PFSK-1 (cell line): ENCODE results near the gene ANKMY1.

ENCODE experiments used
- FOXP2 ChIP-seq: optimal IDR thresholded peaks from 2 replicates; pipeline ENCODE3; 2011; ENCODE audit warnings: borderline replicate concordance, control low read depth, inconsistent platforms; ENCODE audit not compliant: insufficient read depth; ENCODE audit errors: extremely low read length, extremely low read depth
- POLR2AphosphoS5 ChIP-seq: IDR thresholded peaks from 2 replicates; pipeline ENCODE4 v1.6.1; 2012; ENCODE audit warnings: low read depth, mild to moderate bottlenecking, control low read depth, low read length, moderate library complexity
- SIN3A ChIP-seq: IDR thresholded peaks from 2 replicates; pipeline ENCODE4 v1.6.1; 2012; ENCODE audit warnings: mild to moderate bottlenecking, low read length, moderate library complexity, borderline replicate concordance; ENCODE audit not compliant: insufficient read depth
- TAF1 ChIP-seq: IDR thresholded peaks from 2 replicates; pipeline ENCODE4 v1.6.1; 2012; ENCODE audit warnings: low read length, control low read depth, borderline replicate concordance; ENCODE audit not compliant: insufficient read depth
- TF ChIP-seq, protein P1 (sequence below), 2 experiments: IDR thresholded peaks; 2 replicates each; pipeline versions ENCODE4 v1.6.1 to v1.8.0; 2011 to 2012; ENCODE audit warnings: low read depth in 2 of 2, low read length in 2 of 2, control low read depth in 1 of 2, inconsistent platforms in 1 of 2, mild to moderate bottlenecking in 1 of 2, moderate library complexity in 1 of 2; ENCODE audit not compliant: insufficient read depth in 1 of 2

The ANKMY1 gene

DNA sequence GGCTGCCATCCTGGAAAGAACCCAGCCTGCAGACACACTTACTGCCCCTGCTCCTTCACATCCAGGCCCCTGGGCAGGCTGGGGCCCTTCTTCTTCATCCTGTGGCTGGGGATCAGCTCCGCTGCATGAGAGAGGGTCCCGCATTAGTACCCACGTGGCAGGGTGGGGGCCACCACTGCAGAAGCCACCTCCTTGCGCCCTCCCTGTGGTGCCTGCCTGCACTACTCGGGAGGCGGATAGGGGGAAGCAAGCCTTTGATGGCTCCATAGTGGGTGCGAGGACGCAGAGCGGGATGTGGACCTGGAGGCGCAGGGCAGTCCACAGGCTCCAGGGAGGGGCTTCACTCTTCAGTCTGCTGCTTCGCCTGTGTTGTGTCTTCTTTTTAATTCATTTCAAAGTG is 75.6 kb downstream of the ANKMY1 start:
- TF ChIP-seq POLR2AphosphoS5 (no peak), FOXP2 (no peak), TAF1 (no peak), SIN3A (no peak)
- TF ChIP-seq, protein P1, sequence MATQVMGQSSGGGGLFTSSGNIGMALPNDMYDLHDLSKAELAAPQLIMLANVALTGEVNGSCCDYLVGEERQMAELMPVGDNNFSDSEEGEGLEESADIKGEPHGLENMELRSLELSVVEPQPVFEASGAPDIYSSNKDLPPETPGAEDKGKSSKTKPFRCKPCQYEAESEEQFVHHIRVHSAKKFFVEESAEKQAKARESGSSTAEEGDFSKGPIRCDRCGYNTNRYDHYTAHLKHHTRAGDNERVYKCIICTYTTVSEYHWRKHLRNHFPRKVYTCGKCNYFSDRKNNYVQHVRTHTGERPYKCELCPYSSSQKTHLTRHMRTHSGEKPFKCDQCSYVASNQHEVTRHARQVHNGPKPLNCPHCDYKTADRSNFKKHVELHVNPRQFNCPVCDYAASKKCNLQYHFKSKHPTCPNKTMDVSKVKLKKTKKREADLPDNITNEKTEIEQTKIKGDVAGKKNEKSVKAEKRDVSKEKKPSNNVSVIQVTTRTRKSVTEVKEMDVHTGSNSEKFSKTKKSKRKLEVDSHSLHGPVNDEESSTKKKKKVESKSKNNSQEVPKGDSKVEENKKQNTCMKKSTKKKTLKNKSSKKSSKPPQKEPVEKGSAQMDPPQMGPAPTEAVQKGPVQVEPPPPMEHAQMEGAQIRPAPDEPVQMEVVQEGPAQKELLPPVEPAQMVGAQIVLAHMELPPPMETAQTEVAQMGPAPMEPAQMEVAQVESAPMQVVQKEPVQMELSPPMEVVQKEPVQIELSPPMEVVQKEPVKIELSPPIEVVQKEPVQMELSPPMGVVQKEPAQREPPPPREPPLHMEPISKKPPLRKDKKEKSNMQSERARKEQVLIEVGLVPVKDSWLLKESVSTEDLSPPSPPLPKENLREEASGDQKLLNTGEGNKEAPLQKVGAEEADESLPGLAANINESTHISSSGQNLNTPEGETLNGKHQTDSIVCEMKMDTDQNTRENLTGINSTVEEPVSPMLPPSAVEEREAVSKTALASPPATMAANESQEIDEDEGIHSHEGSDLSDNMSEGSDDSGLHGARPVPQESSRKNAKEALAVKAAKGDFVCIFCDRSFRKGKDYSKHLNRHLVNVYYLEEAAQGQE (IDR thresholded peaks at IDR 0.05; ENCODE audit: insufficient read depth in 1 of 2, low read depth in 2 of 2, low read length in 2 of 2) = no peak

DNA sequence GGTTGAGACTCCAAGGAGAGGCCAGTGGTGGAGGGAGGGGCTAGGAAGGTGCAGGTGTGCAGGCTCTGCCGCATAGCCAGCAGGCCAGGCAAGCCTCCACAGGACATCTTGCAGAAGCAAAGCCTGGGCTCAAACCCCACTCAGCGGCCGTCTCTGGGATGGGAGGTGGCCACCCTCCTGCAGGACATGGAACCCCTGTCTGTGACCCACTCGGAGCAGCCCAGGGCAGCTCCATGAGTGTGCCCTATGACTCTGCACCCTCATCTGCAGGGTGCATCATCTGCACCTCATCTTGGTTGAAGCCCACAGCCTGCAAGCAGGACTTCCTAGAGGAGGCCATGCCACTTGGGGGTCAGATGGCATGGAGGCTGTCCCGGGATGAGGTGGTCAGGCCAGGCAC is 76.1 kb downstream of the ANKMY1 start:
- TF ChIP-seq FOXP2 (no peak), SIN3A (no peak), TAF1 (no peak), POLR2AphosphoS5 (no peak)
- TF ChIP-seq, protein P1 (IDR thresholded peaks at IDR 0.05; ENCODE audit: insufficient read depth in 1 of 2, low read depth in 2 of 2, low read length in 2 of 2) = no peak

DNA sequence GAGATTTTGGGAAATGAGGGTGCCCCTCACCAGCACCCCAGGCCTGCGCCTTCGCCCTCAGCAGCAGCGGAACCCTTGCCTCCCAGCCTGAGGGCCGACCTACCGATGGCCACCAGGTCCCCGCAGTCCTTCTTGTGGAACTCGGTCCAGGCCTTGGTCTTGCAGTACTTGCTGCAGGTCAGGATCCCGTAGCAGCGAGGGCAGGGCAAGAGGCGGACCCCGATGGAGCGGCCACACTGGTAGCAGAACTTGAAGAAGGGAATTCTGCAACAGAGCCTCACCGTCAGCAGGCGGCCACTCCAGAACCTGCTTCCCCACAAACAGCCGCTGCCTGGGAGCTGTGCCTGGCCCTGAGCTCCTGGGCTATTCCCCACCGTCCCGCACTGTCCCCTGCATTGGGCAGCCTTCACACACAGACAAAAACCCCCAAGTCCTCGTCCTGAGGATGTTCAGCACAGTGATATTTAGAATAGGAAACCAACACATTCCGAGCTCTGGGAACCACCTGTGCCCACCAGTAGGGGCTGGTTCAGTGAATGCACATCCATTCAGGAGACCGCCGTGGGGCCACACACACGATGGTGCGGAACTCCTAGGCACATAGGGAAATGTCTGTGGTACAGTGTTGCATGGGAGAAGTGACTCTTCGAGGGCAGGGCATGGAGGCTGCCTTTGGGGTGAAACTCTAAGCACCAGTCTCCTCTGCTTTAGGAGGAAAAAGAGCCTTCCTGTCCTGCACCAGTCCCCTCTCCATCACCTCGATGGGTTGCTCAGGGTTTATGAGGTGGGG is 76.8 kb downstream of the ANKMY1 start:
- TF ChIP-seq TAF1 (no peak), FOXP2 (no peak), POLR2AphosphoS5 (no peak), SIN3A (no peak)
- TF ChIP-seq, protein P1 (IDR thresholded peaks at IDR 0.05; ENCODE audit: insufficient read depth in 1 of 2, low read depth in 2 of 2, low read length in 2 of 2) = no peak

DNA sequence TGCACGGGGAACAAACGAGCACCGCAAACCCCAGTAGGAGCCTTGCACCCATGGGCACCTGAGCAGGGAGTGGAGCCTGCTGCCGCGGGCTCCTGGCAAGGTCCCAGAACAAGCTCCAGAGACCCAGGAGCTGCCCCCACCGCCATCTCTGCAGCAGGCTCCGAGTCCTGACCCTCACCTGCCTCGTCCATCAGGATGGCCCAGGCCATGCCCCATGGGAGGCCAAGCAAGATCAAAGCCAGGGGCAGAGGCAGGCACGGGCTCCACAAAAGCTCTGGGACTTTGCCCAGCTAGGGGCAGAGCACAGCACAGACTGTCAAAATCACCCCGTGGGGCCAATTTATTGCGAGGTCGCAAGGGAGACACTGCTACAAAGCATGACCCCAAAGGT is 78.7 kb downstream of the ANKMY1 start:
- TF ChIP-seq, protein P1 (IDR thresholded peaks at IDR 0.05; ENCODE audit: insufficient read depth in 1 of 2, low read depth in 2 of 2, low read length in 2 of 2) = no peak
- TF ChIP-seq SIN3A = no peak
- no peak for TF ChIP-seq TAF1
- TF ChIP-seq POLR2AphosphoS5 = no peak
- no peak for TF ChIP-seq FOXP2
